ENCODE data around the gene CRYL1.

Gene CRYL1

GRCh38 chr13:20559659-20560356 is 34.2 kb upstream of the CRYL1 start:
- Histone ChIP-seq H3K27ac (ENCODE audit: low read depth, low read length, severe bottlenecking) (no peak overlapping the region), H3K36me3 (ENCODE audit: control insufficient read depth, insufficient read depth, low read length) (no peaks in the 10 kb centered on the region), H3K4me1 (ENCODE audit: control insufficient read depth, insufficient read depth, low read length, poor library complexity, severe bottlenecking) (no peaks in the 10 kb centered on the region), H3K4me3 (ENCODE audit: extremely low read depth, insufficient read depth, low read length, poor library complexity, severe bottlenecking) (no peak overlapping the region), H3K9me3 (ENCODE audit: control insufficient read depth, low read length) (peaks cover 6% of the 10 kb centered on the region)
- 88 to 93% methylated on average over 4 to 5 of the region's 6 CpGs for WGBS, 2 experiments (ENCODE audit: insufficient coverage in 2 of 2)

GRCh38 chr13:20558982-20559381 is 33.3 kb upstream of the CRYL1 start:
- H3K4me3 ChIP-seq (ENCODE audit: extremely low read depth, insufficient read depth, low read length, poor library complexity, severe bottlenecking): no peak overlapping the region
- H3K9me3 ChIP-seq (ENCODE audit: control insufficient read depth, low read length): no peaks in the 10 kb centered on the region
- WGBS, 2 experiments (ENCODE audit: insufficient coverage in 2 of 2): 80 to 88% methylated on average over 1 to 2 of the region's 3 CpGs
- no peaks in the 10 kb centered on the region for H3K36me3 ChIP-seq (ENCODE audit: control insufficient read depth, insufficient read depth, low read length)
- no peaks in the 10 kb centered on the region for H3K4me1 ChIP-seq (ENCODE audit: control insufficient read depth, insufficient read depth, low read length, poor library complexity, severe bottlenecking)
- no peak overlapping the region for H3K27ac ChIP-seq (ENCODE audit: low read depth, low read length, severe bottlenecking)

GRCh38 chr13:20553311-20553710 is 27.7 kb upstream of the CRYL1 start:
- Histone ChIP-seq H3K4me3 (ENCODE audit: extremely low read depth, insufficient read depth, low read length, poor library complexity, severe bottlenecking) (no peak overlapping the region), H3K27ac (ENCODE audit: low read depth, low read length, severe bottlenecking) (no peak overlapping the region), H3K36me3 (ENCODE audit: control insufficient read depth, insufficient read depth, low read length) (no peaks in the 10 kb centered on the region), H3K9me3 (ENCODE audit: control insufficient read depth, low read length) (no peaks in the 10 kb centered on the region), H3K4me1 (ENCODE audit: control insufficient read depth, insufficient read depth, low read length, poor library complexity, severe bottlenecking) (no peaks in the 10 kb centered on the region)
- 77 to 93% methylated on average over 2 of the region's 3 CpGs for WGBS, 2 experiments (ENCODE audit: insufficient coverage in 2 of 2)

- Histone ChIP-seq H3K4me3 (ENCODE audit: extremely low read depth, insufficient read depth, low read length, poor library complexity, severe bottlenecking) (no peak overlapping the region), H3K27ac (ENCODE audit: low read depth, low read length, severe bottlenecking) (no peak overlapping the region), H3K36me3 (ENCODE audit: control insufficient read depth, insufficient read depth, low read length) (no peaks in the 10 kb centered on the region), H3K9me3 (ENCODE audit: control insufficient read depth, low read length) (no peaks in the 10 kb centered on the region), H3K4me1 (ENCODE audit: control insufficient read depth, insufficient read depth, low read length, poor library complexity, severe bottlenecking) (no peaks in the 10 kb centered on the region)
- 80 to 81% methylated on average over 3 of the region's 5 CpGs for WGBS, 2 experiments (ENCODE audit: insufficient coverage in 2 of 2)
Measured at GRCh38 chr13:20550799-20551198, 25.1 kb upstream of the CRYL1 start.

GRCh38 chr13:20547479-20547908 is 21.8 kb upstream of the CRYL1 start:
- no peaks in the 10 kb centered on the region for H3K36me3 ChIP-seq (ENCODE audit: control insufficient read depth, insufficient read depth, low read length)

GRCh38 chr13:20546556-20546955 is 20.9 kb upstream of the CRYL1 start:
- Histone ChIP-seq H3K36me3 (ENCODE audit: control insufficient read depth, insufficient read depth, low read length) (no peaks in the 10 kb centered on the region), H3K27ac (ENCODE audit: low read depth, low read length, severe bottlenecking) (no peak overlapping the region), H3K9me3 (ENCODE audit: control insufficient read depth, low read length) (no peaks in the 10 kb centered on the region), H3K4me3 (ENCODE audit: extremely low read depth, insufficient read depth, low read length, poor library complexity, severe bottlenecking) (no peak overlapping the region), H3K4me1 (ENCODE audit: control insufficient read depth, insufficient read depth, low read length, poor library complexity, severe bottlenecking) (no peaks in the 10 kb centered on the region)
- WGBS, 2 experiments (ENCODE audit: insufficient coverage in 2 of 2): no CpG with 5 or more reads among the region's 1 CpG

More at GRCh38 chr13:20547479-20547908, 21.8 kb upstream of the CRYL1 start:
- no peak overlapping the region for H3K27ac ChIP-seq (ENCODE audit: low read depth, low read length, severe bottlenecking)
- no peak overlapping the region for H3K4me3 ChIP-seq (ENCODE audit: extremely low read depth, insufficient read depth, low read length, poor library complexity, severe bottlenecking)
- no peaks in the 10 kb centered on the region for H3K9me3 ChIP-seq (ENCODE audit: control insufficient read depth, low read length)
- H3K4me1 ChIP-seq (ENCODE audit: control insufficient read depth, insufficient read depth, low read length, poor library complexity, severe bottlenecking): no peaks in the 10 kb centered on the region
- WGBS, 2 experiments (ENCODE audit: insufficient coverage in 2 of 2): 93 to 100% methylated on average over 4 of the region's 4 CpGs

GRCh38 chr13:20544201-20544923 is 18.7 kb upstream of the CRYL1 start:
- Histone ChIP-seq H3K27ac (ENCODE audit: low read depth, low read length, severe bottlenecking) (no peak overlapping the region), H3K4me3 (ENCODE audit: extremely low read depth, insufficient read depth, low read length, poor library complexity, severe bottlenecking) (no peak overlapping the region), H3K36me3 (ENCODE audit: control insufficient read depth, insufficient read depth, low read length) (no peaks in the 10 kb centered on the region), H3K9me3 (ENCODE audit: control insufficient read depth, low read length) (no peaks in the 10 kb centered on the region), H3K4me1 (ENCODE audit: control insufficient read depth, insufficient read depth, low read length, poor library complexity, severe bottlenecking) (no peaks in the 10 kb centered on the region)
- WGBS, 2 experiments (ENCODE audit: insufficient coverage in 2 of 2): 88 to 92% methylated on average over 6 to 7 of the region's 7 CpGs

- Histone ChIP-seq H3K27ac (ENCODE audit: low read depth, low read length, severe bottlenecking) (no peak overlapping the region), H3K4me1 (ENCODE audit: control insufficient read depth, insufficient read depth, low read length, poor library complexity, severe bottlenecking) (no peaks in the 10 kb centered on the region), H3K9me3 (ENCODE audit: control insufficient read depth, low read length) (no peaks in the 10 kb centered on the region), H3K4me3 (ENCODE audit: extremely low read depth, insufficient read depth, low read length, poor library complexity, severe bottlenecking) (no peak overlapping the region), H3K36me3 (ENCODE audit: control insufficient read depth, insufficient read depth, low read length) (no peaks in the 10 kb centered on the region)
Measured at GRCh38 chr13:20536992-20537391, 11.3 kb upstream of the CRYL1 start.

GRCh38 chr13:20534038-20534608 is 8.5 kb upstream of the CRYL1 start:
- 62 to 76% methylated on average over 7 to 9 of the region's 10 CpGs for WGBS, 2 experiments (ENCODE audit: insufficient coverage in 2 of 2)
- no peak overlapping the region for H3K4me3 ChIP-seq (ENCODE audit: extremely low read depth, insufficient read depth, low read length, poor library complexity, severe bottlenecking)
- H3K27ac ChIP-seq (ENCODE audit: low read depth, low read length, severe bottlenecking): no peak overlapping the region
- no peaks in the 10 kb centered on the region for H3K9me3 ChIP-seq (ENCODE audit: control insufficient read depth, low read length)
- no peaks in the 10 kb centered on the region for H3K36me3 ChIP-seq (ENCODE audit: control insufficient read depth, insufficient read depth, low read length)
- H3K4me1 ChIP-seq (ENCODE audit: control insufficient read depth, insufficient read depth, low read length, poor library complexity, severe bottlenecking): no peaks in the 10 kb centered on the region

- H3K27ac ChIP-seq (ENCODE audit: low read depth, low read length, severe bottlenecking): no peak overlapping the region
- WGBS, 2 experiments (ENCODE audit: insufficient coverage in 2 of 2): 95 to 100% methylated on average over 1 to 2 of the region's 2 CpGs
- H3K36me3 ChIP-seq (ENCODE audit: control insufficient read depth, insufficient read depth, low read length): no peaks in the 10 kb centered on the region
- H3K9me3 ChIP-seq (ENCODE audit: control insufficient read depth, low read length): no peaks in the 10 kb centered on the region
- no peak overlapping the region for H3K4me3 ChIP-seq (ENCODE audit: extremely low read depth, insufficient read depth, low read length, poor library complexity, severe bottlenecking)
- H3K4me1 ChIP-seq (ENCODE audit: control insufficient read depth, insufficient read depth, low read length, poor library complexity, severe bottlenecking): no peaks in the 10 kb centered on the region
Measured at GRCh38 chr13:20528452-20528851, 2.8 kb upstream of the CRYL1 start.

GRCh38 chr13:20526664-20527063 is 1.0 kb upstream of the CRYL1 start:
- WGBS, 2 experiments (ENCODE audit: insufficient coverage in 2 of 2): 81 to 100% methylated on average over 2 to 3 of the region's 6 CpGs
- no peaks in the 10 kb centered on the region for H3K9me3 ChIP-seq (ENCODE audit: control insufficient read depth, low read length)
- H3K4me3 ChIP-seq (ENCODE audit: extremely low read depth, insufficient read depth, low read length, poor library complexity, severe bottlenecking): no peak overlapping the region
- no peaks in the 10 kb centered on the region for H3K36me3 ChIP-seq (ENCODE audit: control insufficient read depth, insufficient read depth, low read length)
- no peaks in the 10 kb centered on the region for H3K4me1 ChIP-seq (ENCODE audit: control insufficient read depth, insufficient read depth, low read length, poor library complexity, severe bottlenecking)
- H3K27ac ChIP-seq (ENCODE audit: low read depth, low read length, severe bottlenecking): no peak overlapping the region

Data from mesodermal cell (in vitro differentiated cells).